A673 (cell line): ENCODE measurements around the gene C10orf62. TPM values are rescaled to one million over a fixed set of nuclear protein-coding genes. Genes with fewer than 3 reads are reported as not detected.

Experiments
- BruUV-seq: library from RNA; stranded (reverse); fragments of 400-500 nt; replicated peaks from 2 replicates; lab custom pipeline; 2021; lab: Mats Ljungman, UMichigan
- CTCF ChIA-PET: fragments of 300-600 bp; sonication (Branson Sonifier 250); formaldehyde crosslinking; loops from one replicate; lab custom pipeline; 2022; ENCODE audit warnings: antibody characterized with exemption; lab: Charles Lee
- POLR2A ChIA-PET: fragments of 300-600 bp; sonication (Branson Sonifier 250); formaldehyde crosslinking; loops from one replicate; lab custom pipeline; 2022; ENCODE audit warnings: antibody characterized with exemption; ENCODE audit not compliant: low non-redundant PET; lab: Charles Lee
- DNase-seq: peaks from one replicate; pipeline ENCODE4 v3.0.0-alpha.2; 2015; ENCODE audit warnings: low spot score
- H3K27ac ChIP-seq: fragments of 200-600 bp; sonication (generic); 2 replicates; pipeline ENCODE4 v1.5.1; 2016; ENCODE audit warnings: mixed run types, low read depth, mild to moderate bottlenecking, mixed read lengths, antibody characterized with exemption, low read length; ENCODE audit not compliant: poor library complexity, severe bottlenecking
- H3K27me3 ChIP-seq: fragments of 200-600 bp; sonication (generic); replicated peaks from 2 replicates; pipeline ENCODE4 v1.6.1; 2017; ENCODE audit warnings: mixed run types, low read depth, mild to moderate bottlenecking, mixed read lengths, antibody characterized with exemption, low read length; ENCODE audit not compliant: insufficient read depth, poor library complexity
- H3K36me3 ChIP-seq: fragments of 200-600 bp; sonication (generic); 2 replicates; pipeline ENCODE4 v1.6.1; 2016; ENCODE audit warnings: mixed run types, mild to moderate bottlenecking, mixed read lengths, antibody characterized with exemption, low read length; ENCODE audit not compliant: insufficient read depth, poor library complexity, severe bottlenecking
- H3K4me1 ChIP-seq: fragments of 200-600 bp; sonication (generic); 2 replicates; pipeline ENCODE4 v1.6.1; 2017; ENCODE audit warnings: mixed run types, mild to moderate bottlenecking, mixed read lengths, antibody characterized with exemption, low read length; ENCODE audit not compliant: insufficient read depth, poor library complexity, severe bottlenecking
- H3K4me3 ChIP-seq: fragments of 200-600 bp; sonication (generic); 2 replicates; pipeline ENCODE4 v1.5.1; 2016; ENCODE audit warnings: low read depth, mixed run types, mild to moderate bottlenecking, mixed read lengths, low read length; ENCODE audit not compliant: poor library complexity, severe bottlenecking
- H3K9me3 ChIP-seq: fragments of 200-600 bp; sonication (generic); 2 replicates; pipeline ENCODE4 v1.6.1; 2016; ENCODE audit warnings: mixed run types, low read depth, mild to moderate bottlenecking, mixed read lengths, antibody characterized with exemption, low read length; ENCODE audit not compliant: poor library complexity, severe bottlenecking
- CTCF ChIP-seq: fragments of 300-800, 200-600 bp; sonication (generic); conservative IDR thresholded peaks from 2 replicates; pipeline ENCODE4 v1.5.1; 2017; ENCODE audit warnings: low read depth, mild to moderate bottlenecking, antibody characterized with exemption, low read length, moderate library complexity, mixed read lengths
- EZH2 ChIP-seq: fragments of 200-600 bp; sonication (generic); IDR thresholded peaks from 2 replicates; pipeline ENCODE4 v1.6.1; 2017; ENCODE audit warnings: borderline replicate concordance, low read depth, mild to moderate bottlenecking, mixed read lengths, antibody characterized with exemption, low read length; ENCODE audit not compliant: poor library complexity, severe bottlenecking
- intact Hi-C: fragments of 100-400 bp; cut with micrococcal nuclease; formaldehyde crosslinking; loops from one replicate; pipeline ENCODE4 v1.10.0; 2022; ENCODE audit not compliant: unreplicated experiment
- total RNA-seq: library from RNA; stranded (reverse); gene quantifications from 2 replicates; pipeline ENCODE4 v1.2.3, GENCODE V29; 2021

C10orf62 gene
- total RNA-seq, 1 experiment from 2014 or later, result not detected

- H3K27ac ChIP-seq, result no peak overlapping the region
- ChIA-PET POLR2A (interaction anchor here (0.5 kb wide), 1 partner anchor 25 kb away, joined by 12 read pairs; no protein-coding TSS in a partner anchor), CTCF (no interaction called here)
- BruUV-seq, result no TSS peak
- intact Hi-C loops, result no loop called here
- TF ChIP-seq EZH2 (no peak), CTCF (no peak)
- no peaks in the 10 kb centered on the region for H3K36me3 ChIP-seq
- H3K9me3 ChIP-seq, result no peaks in the 10 kb centered on the region
- H3K4me3 ChIP-seq, result no peak overlapping the region
- H3K27me3 ChIP-seq, result no peaks in the 10 kb centered on the region
- no peak for DNase-seq
- no peaks in the 10 kb centered on the region for H3K4me1 ChIP-seq
Measured at GRCh38 chr10:97623277-97623676, 33.8 kb downstream of the C10orf62 start.

- Histone ChIP-seq H3K4me1 (peaks cover 12% of the 10 kb centered on the region), H3K27me3 (no peaks in the 10 kb centered on the region), H3K4me3 (no peak overlapping the region), H3K27ac (no peak overlapping the region), H3K36me3 (no peaks in the 10 kb centered on the region), H3K9me3 (no peaks in the 10 kb centered on the region)
- ChIA-PET CTCF (no interaction called here), POLR2A (no interaction called here)
- no peak for TF ChIP-seq EZH2
- no peak for TF ChIP-seq CTCF
- intact Hi-C loops, result no loop called here
- DNase-seq, result no peak
- no TSS peak for BruUV-seq
Measured at GRCh38 chr10:97627731-97628130, 38.2 kb downstream of the C10orf62 start.

GRCh38 chr10:97628228-97628627 is 38.7 kb downstream of the C10orf62 start:
- DNase-seq, result no peak
- no peak overlapping the region for H3K27ac ChIP-seq
- intact Hi-C loops, result no loop called here
- H3K4me3 ChIP-seq, result no peak overlapping the region
- POLR2A ChIA-PET, result no interaction called here
- no peaks in the 10 kb centered on the region for H3K27me3 ChIP-seq
- CTCF ChIA-PET, result no interaction called here
- no TSS peak for BruUV-seq
- peaks cover 12% of the 10 kb centered on the region for H3K4me1 ChIP-seq
- no peaks in the 10 kb centered on the region for H3K36me3 ChIP-seq
- no peak for TF ChIP-seq EZH2
- TF ChIP-seq CTCF, result no peak
- H3K9me3 ChIP-seq, result no peaks in the 10 kb centered on the region
